NCI-H446 treated with DMSO at 0.1 percent for 48 hours (cell line): Measurements from ENCODE around the gene SSC5D.
"Not testable (repeated sequence)": the region's sequence is repeated elsewhere in the genome, so short reads cannot be mapped to it uniquely, and the experiment has no call there.

Source experiments
- DNase-seq: peaks from one replicate; lab custom pipeline; 2025; lab: John Stamatoyannopoulos, UW

SSC5D gene

GRCh38 chr19:55487924-55488687, at the start of gene SSC5D:
SSC5D (plus strand) TSS chr19:55488436; CDS start chr19:55488590, 154 bp downstream.
- no peak for DNase-seq

GRCh38 chr19:55439052-55439451, 49.2 kb upstream of the SSC5D start:
- DNase-seq: no peak

GRCh38 chr19:55440411-55441105, 47.7 kb upstream of the SSC5D start:
- DNase-seq: no peak

- DNase-seq: no peak
Observed at GRCh38 chr19:55441319-55441691, 46.9 kb upstream of the SSC5D start.

- no peak for DNase-seq
Observed at GRCh38 chr19:55441692-55442321, 46.4 kb upstream of the SSC5D start.

- DNase-seq: no peak
Observed at GRCh38 chr19:55442372-55442961, 45.8 kb upstream of the SSC5D start.

GRCh38 chr19:55443045-55443823, 45.0 kb upstream of the SSC5D start, which contains the start of gene SHISA7:
SHISA7 (minus strand) TSS chr19:55443300; CDS start chr19:55442863, 437 bp downstream.
- no peak for DNase-seq

- no peak for DNase-seq
Observed at GRCh38 chr19:55443824-55444480, 44.3 kb upstream of the SSC5D start.

GRCh38 chr19:55444646-55445045, 43.6 kb upstream of the SSC5D start:
- no peak for DNase-seq

GRCh38 chr19:55446060-55446459, 42.2 kb upstream of the SSC5D start:
- no peak for DNase-seq

- DNase-seq: peak; percentile 53
Observed at GRCh38 chr19:55447421-55448174, 40.6 kb upstream of the SSC5D start.

- DNase-seq: not testable (repeated sequence)
Observed at GRCh38 chr19:55448175-55448490, 40.1 kb upstream of the SSC5D start.

- no peak for DNase-seq
Observed at GRCh38 chr19:55449469-55449868, 38.8 kb upstream of the SSC5D start.

GRCh38 chr19:55451163-55451964, 36.9 kb upstream of the SSC5D start:
- no peak for DNase-seq

- no peak for DNase-seq
Observed at GRCh38 chr19:55451965-55452748, 36.1 kb upstream of the SSC5D start.

- DNase-seq: peak; percentile 65
Observed at GRCh38 chr19:55452749-55453346, 35.4 kb upstream of the SSC5D start.

- no peak for DNase-seq
Observed at GRCh38 chr19:55453511-55454260, 34.5 kb upstream of the SSC5D start.

- no peak for DNase-seq
Observed at GRCh38 chr19:55454787-55455243, 33.4 kb upstream of the SSC5D start.
